ENCODE data around the gene MYO3A. TPM values are rescaled to one million over a fixed set of nuclear protein-coding genes. Genes with fewer than 3 reads are reported as not detected.

MYO3A gene
- total and polyA plus RNA-seq, 2 of the 4 experiments (the other 2 are of a cell fraction): not detected

DNA sequence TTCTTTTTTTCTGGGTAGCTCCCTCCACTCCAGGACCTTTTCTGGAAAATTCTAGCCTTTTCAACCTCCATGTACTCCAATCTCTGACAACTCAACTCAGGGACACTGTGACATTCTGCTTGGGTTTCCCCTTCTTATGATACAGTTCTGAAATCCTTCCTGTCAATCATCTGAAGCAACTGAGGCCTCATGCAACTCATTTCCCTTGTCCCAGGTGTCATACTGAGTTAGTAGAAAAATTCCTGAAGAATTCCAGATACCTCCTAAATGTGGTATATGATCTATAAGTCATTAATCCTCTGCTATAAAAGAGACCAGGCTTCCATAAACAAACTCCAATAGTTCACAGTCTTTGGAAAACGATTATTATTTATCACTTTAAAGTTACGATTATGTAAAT is 43.0 kb upstream of the MYO3A start:
- no peaks in the 10 kb centered on the region for H3K4me1 ChIP-seq (ENCODE audit: control insufficient read depth, insufficient read depth, low read length)
- no peak overlapping the region for H4K91ac ChIP-seq (ENCODE audit: insufficient read depth, low read depth, low read length)
- H3K27ac ChIP-seq (ENCODE audit: insufficient read depth, low read length): no peak overlapping the region
- no peaks in the 10 kb centered on the region for H3K36me3 ChIP-seq (ENCODE audit: control insufficient read depth, insufficient read depth, low read length)
- peaks cover 12% of the 10 kb centered on the region for H3K9me3 ChIP-seq (ENCODE audit: control insufficient read depth, insufficient read depth, low read length)
- no peaks in the 10 kb centered on the region for H3K27me3 ChIP-seq (ENCODE audit: control insufficient read depth, insufficient read depth, low read length)
- CTCF ChIA-PET: no interaction called here
- no peak overlapping the region for H3K56ac ChIP-seq (ENCODE audit: extremely low read depth, insufficient read depth, low read length)
- in situ Hi-C loops (cut with MboI; ENCODE audit: low sequenced_read_pairs): no loop called here
- H2AK5ac ChIP-seq (ENCODE audit: low read depth, low read length): no peak overlapping the region
- H4K8ac ChIP-seq (ENCODE audit: low read depth in 2 of 2, low read length in 2 of 2): no peak overlapping the region
- H2AFZ ChIP-seq (replicated peaks; ENCODE audit: low read length, poor library complexity): no peak overlapping the region
- DNase-seq: no peak
- no peak overlapping the region for H2BK5ac ChIP-seq (ENCODE audit: low read depth, low read length, poor library complexity, severe bottlenecking)
- POLR2A ChIA-PET (ENCODE audit: unreplicated experiment): no interaction called here
- TF ChIP-seq NFE2L2 (IDR thresholded peaks at IDR 0.05; ENCODE audit: low read depth, low read length) (no peak), MAFK (IDR thresholded peaks at IDR 0.05; ENCODE audit: low read depth, low read length) (no peak), RAD21 (IDR thresholded peaks at IDR 0.05; ENCODE audit: low read length) (no peak), RCOR1 (IDR thresholded peaks at IDR 0.05; ENCODE audit: insufficient replicate concordance, low read length) (no peak), CEBPB (IDR thresholded peaks at IDR 0.05; ENCODE audit: low read depth, low read length) (no peak), MXI1 (IDR thresholded peaks at IDR 0.05; ENCODE audit: borderline replicate concordance, low read depth, low read length) (no peak), SMC3 (IDR thresholded peaks at IDR 0.05; ENCODE audit: low read depth, low read length) (no peak), FOS (IDR thresholded peaks at IDR 0.05; ENCODE audit: low read depth, low read length) (no peak), RFX5 (IDR thresholded peaks at IDR 0.05; ENCODE audit: low read depth, low read length) (no peak)
- TF ChIP-seq, protein P1, sequence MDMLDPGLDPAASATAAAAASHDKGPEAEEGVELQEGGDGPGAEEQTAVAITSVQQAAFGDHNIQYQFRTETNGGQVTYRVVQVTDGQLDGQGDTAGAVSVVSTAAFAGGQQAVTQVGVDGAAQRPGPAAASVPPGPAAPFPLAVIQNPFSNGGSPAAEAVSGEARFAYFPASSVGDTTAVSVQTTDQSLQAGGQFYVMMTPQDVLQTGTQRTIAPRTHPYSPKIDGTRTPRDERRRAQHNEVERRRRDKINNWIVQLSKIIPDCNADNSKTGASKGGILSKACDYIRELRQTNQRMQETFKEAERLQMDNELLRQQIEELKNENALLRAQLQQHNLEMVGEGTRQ (IDR thresholded peaks at IDR 0.05; ENCODE audit: low read depth, low read length): no peak
- no peak for ATAC-seq (ENCODE audit: low read depth)
- no peak overlapping the region for H3K4me2 ChIP-seq (ENCODE audit: low read depth, low read length)
- no peak overlapping the region for H3K4me3 ChIP-seq (ENCODE audit: insufficient read depth, low read depth, low read length)
- BruUV-seq (replicated peaks): no TSS peak
- dilution Hi-C loops (cut with HindIII; ENCODE audit: low sequenced_read_pairs, unreplicated experiment): no loop called here
- H4K5ac ChIP-seq (ENCODE audit: low read depth, low read length): no peak overlapping the region
- H4K20me1 ChIP-seq (ENCODE audit: insufficient read depth, low read length): no peaks in the 10 kb centered on the region
- no peak overlapping the region for H2BK15ac ChIP-seq (ENCODE audit: low read depth, low read length)
- intact Hi-C loops (cut with micrococcal nuclease): no loop called here
- H3K18ac ChIP-seq (ENCODE audit: low read depth, low read length): no peak overlapping the region
- H3K79me1 ChIP-seq (ENCODE audit: low read depth in 1 of 2, low read length in 2 of 2): no peaks in the 10 kb centered on the region
- no peaks in the 10 kb centered on the region for H3K9me1 ChIP-seq (ENCODE audit: insufficient read depth, low read length)
- H2BK20ac ChIP-seq (ENCODE audit: low read depth, low read length): no peak overlapping the region
- no peak overlapping the region for H2AK9ac ChIP-seq (replicated peaks; ENCODE audit: low read depth, low read length, poor library complexity)
- no peak overlapping the region for H3K9ac ChIP-seq (ENCODE audit: low read depth, low read length)
- no peak overlapping the region for H2BK120ac ChIP-seq (ENCODE audit: low read depth, low read length)
- H3K14ac ChIP-seq (replicated peaks; ENCODE audit: low read depth, low read length): no peak overlapping the region
- no peak overlapping the region for H3K23ac ChIP-seq (ENCODE audit: low read depth, low read length)
- no CpG with 5 or more reads among the region's 2 CpGs for WGBS, 2 experiments (ENCODE audit: extremely low coverage in 2 of 2, insufficient read length in 1 of 2)
- no peak overlapping the region for H3K4ac ChIP-seq (ENCODE audit: low read depth, low read length)
